Activated CD4-positive, alpha-beta T cell treated with anti-CD3 and anti-CD28 coated beads, Interleukin-2, amount 50 U/mL, for 1 hour (primary cell): ENCODE measurements around the gene COG1.

ENCODE experiments used
- DNase-seq: peaks from one replicate; pipeline ENCODE4 v3.0.0-alpha.2; 2020

COG1 gene

DNA sequence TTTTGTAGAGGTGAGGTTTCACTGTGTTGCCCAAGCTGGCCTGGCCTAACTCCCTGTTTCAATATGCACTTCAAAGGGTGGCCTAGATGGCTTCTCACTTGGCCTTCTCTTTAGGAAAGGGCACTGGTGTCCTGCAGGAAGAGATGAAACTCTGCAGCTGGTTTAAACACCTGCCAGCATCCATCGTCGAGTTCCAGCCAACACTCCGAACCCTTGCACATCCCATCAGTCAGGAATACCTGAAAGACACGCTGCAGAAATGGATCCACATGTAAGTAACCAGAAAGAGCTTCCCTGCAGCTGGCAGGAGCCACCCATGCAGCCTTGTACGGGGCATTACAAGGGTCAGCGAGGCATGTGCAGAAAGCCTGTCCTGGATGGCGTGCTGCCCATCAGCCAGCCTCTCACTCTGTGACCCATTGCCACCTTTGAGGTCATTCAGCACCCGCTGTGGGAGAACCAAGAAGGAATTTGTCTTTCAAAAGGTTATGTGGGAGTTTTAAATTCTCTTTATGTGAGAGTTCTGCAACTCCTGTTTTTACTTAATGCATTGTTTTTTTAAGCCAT lies 7.0 kb downstream of the COG1 start:
- DNase-seq = no peak

GRCh38 chr17:73200476-73200875 lies 7.6 kb downstream of the COG1 start:
- no peak for DNase-seq

DNA sequence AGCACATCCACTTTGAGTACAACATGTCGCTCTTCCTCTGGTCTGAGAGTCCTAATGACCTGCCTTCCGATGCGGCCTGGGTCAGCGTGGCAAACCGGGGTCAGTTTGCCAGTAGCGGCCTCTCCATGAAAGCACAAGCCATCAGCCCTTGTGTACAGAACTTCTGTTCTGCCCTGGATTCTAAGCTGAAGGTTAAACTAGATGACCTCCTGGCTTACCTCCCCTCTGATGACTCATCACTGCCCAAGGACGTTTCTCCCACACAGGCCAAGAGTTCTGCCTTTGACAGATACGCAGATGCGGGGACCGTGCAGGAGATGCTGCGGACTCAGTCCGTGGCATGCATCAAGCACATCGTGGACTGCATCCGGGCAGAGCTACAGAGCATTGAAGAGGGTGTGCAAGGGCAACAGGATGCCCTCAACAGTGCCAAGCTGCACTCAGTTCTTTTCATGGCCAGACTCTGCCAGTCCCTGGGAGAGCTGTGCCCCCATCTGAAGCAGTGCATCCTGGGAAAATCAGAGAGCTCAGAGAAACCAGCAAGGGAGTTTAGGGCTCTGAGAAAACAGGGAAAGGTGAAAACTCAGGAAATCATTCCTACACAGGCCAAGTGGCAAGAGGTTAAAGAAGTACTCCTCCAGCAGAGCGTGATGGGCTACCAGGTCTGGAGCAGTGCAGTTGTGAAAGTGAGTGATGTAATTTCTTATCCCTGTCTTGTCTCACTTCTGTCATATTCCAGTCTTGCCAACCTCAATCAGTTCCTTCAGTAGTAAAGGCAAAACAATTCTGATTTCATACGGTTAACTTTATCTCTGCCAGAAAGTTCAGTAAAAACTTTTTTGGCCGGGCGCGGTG lies 8.6 kb downstream of the COG1 start:
- no peak for DNase-seq

GRCh38 chr17:73203135-73203787 lies 10.4 kb downstream of the COG1 start:
- DNase-seq = no peak

DNA sequence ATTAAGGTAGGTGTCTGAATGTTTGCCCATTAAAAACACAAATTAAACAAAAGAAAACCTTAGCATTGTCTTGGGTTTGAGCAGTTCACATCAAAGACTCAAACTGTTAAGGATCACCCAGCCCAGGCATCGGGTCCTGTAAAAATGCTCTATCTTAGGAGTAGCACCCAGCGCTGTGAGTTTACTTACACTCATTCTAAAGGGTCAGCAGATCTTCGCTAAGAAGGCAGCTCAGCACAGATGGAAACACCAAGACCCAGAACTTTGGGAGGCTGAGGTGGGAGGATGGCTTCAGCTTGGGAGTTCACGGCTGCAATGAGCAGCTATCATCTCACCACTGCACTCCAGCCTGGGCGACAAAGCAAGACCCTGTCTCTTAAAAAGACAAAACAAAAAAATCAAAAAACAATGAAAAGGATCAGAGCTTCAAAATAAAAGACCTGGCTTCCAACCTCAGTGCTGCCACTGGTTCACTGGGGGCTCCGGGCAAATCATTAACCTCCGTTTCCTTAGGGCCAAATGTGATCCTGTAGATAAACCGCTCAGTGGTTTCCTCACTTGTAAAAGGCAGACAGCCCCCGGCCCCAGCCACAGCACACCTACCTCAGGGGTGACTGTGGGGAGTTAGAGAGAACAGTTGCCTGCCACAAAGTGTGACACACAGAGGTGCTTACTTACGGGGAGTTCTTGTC lies 11.1 kb downstream of the COG1 start:
- DNase-seq = peak; percentile 27

- no peak for DNase-seq
These were observed 12.7 kb downstream of the COG1 start for GRCh38 chr17:73205459-73205961.

DNA sequence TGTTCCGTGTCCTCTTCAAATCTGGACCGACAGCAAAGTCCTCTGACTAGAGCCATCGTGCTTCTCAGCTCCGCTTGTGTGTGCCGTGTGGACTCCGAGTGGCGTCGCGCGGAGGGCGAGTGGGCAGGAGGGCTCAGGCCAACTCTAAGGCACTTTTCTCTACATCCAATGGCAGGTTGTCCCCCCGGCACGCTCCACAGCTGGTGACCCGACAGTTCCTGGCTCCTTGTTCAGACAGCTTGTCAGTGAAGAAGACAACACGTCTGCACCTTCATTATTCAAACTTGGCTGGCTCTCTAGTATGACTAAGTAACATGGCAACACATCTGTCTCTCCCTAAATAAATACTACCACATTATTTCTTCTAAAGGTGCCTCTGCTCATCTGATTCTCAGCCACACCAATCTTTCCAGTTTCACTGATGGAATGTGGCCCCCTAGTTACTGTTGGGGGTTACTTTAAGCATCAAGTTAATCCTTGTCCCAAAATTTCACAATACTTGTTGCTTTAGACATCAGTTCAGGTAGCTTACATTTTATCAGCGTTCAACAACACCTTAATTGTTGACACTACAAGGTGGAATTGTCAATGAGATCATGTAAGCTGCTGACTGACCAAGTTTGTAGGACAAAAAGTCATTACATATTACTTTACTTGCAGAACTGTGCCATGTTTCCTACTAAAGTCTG lies 15.4 kb downstream of the COG1 start:
- no peak for DNase-seq

- DNase-seq = no peak
These were observed 16.6 kb downstream of the COG1 start for GRCh38 chr17:73209436-73209835.

DNA sequence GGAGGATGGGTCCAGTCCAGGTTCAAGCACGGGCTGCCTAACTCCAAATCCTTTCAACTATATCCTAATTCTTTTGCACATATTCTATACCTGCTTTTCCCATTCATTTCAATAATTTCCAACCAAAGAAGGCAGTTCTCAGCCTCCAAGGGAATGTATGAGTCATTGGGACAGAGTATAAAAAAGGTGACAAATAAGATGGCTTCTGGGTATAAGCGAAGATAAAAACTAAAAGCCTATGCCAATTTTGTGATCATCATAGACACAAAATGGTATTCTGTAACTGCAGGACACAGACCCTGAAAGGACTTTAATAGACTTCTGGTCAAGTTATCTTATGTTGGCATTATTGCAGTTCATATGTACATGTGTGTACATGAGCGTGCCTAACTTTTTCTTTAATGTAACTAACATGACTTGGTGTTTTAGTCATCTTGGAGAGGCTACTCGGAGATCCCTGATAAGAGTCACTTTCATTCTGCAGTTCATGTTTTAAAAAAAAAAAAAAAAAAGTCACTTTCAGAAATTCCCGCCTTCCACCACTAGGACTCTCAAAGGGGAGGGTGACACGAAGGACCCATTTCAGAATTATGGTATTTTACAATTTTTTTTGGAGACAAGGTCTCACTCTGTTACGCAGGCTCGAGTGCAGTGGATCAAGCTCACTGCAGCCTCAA lies 17.3 kb downstream of the COG1 start:
- no peak for DNase-seq

GRCh38 chr17:73211745-73212144 lies 18.9 kb downstream of the COG1 start:
- peak; percentile 70 for DNase-seq

- DNase-seq = no peak
These were observed 21.2 kb downstream of the COG1 start for GRCh38 chr17:73214008-73214407.

GRCh38 chr17:73214851-73215250 lies 22.0 kb downstream of the COG1 start:
- DNase-seq = no peak

DNA sequence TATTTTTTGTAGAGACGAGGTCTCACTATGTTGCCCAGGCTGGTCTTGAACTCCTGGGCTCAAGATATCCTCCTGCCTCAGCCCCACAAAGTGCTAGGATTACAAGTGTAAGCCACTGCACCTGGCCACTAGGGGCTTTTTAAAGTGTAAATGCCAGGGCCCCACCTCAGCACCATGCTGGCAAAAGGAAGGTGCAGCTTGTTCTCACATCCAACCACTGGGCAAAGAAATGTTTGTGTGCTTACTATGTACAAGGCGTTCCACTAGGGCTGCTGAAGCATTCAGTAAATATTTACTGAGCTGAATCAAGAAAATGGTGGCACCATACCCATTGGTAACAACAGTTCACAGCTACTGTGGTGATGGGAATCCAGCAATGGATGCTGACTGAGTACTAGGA lies 22.6 kb downstream of the COG1 start:
- no peak for DNase-seq

GRCh38 chr17:73223626-73224230 lies 30.9 kb downstream of the COG1 start:
- DNase-seq = no peak

GRCh38 chr17:73224237-73224636 lies 31.4 kb downstream of the COG1 start:
- DNase-seq = no peak

- no peak for DNase-seq
These were observed 31.9 kb downstream of the COG1 start for GRCh38 chr17:73224663-73225305.

- no peak for DNase-seq
These were observed 33.8 kb downstream of the COG1 start for GRCh38 chr17:73226556-73227172.

DNA sequence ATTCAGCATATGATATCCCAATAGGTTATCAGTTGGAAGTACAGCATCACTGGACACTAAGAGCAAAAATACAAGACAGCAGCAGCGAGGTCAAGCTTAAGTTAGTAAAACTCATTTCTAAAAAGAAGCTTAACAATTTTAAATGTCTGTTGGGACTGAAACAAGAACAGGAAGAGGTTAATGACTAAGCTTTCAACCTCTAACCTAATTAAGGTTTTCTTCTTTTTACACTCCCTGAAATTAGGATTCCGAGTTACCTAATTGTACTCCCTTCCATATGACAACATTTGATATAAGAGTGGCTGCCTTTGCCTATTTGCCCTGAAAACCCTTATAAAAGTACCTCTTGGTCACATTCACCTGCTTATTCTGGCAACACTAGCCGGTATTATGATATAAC lies 34.5 kb downstream of the COG1 start:
- no peak for DNase-seq

- DNase-seq = no peak
These were observed 35.1 kb downstream of the COG1 start for GRCh38 chr17:73227944-73228343.

GRCh38 chr17:73228748-73229236 lies 35.9 kb downstream of the COG1 start:
- peak; percentile 19 for DNase-seq
